Neural progenitor cell (in vitro differentiated cells): Measurements from ENCODE around the gene PIGC. TPM values are rescaled to one million over a fixed set of nuclear protein-coding genes. Genes with fewer than 3 reads are reported as not detected.
A peak's percentile ranks its signal among the peaks of the same experiment; 100 is the strongest.

Experiments
- DNase-seq: peaks from one replicate; pipeline ENCODE4 v3.0.0-alpha.2; 2016; ENCODE audit warnings: low spot score
- H2AFZ ChIP-seq: fragments of 200-600 bp; sonication (generic); replicated peaks from 2 replicates; pipeline ENCODE4 v1.6.1; 2016; ENCODE audit warnings: antibody characterized with exemption
- H3F3A ChIP-seq: fragments of 200-600 bp; sonication (generic); 2 replicates; pipeline ENCODE4 v1.6.1; 2016; ENCODE audit warnings: antibody characterized with exemption, low read depth
- H3K27ac ChIP-seq: fragments of 200-600 bp; sonication (generic); 2 replicates; pipeline ENCODE4 v1.5.1; 2016; ENCODE audit warnings: mild to moderate bottlenecking
- H3K27me3 ChIP-seq: fragments of 200-600 bp; sonication (generic); 2 replicates; pipeline ENCODE4 v1.6.1; 2016; ENCODE audit warnings: mild to moderate bottlenecking, moderate library complexity
- H3K36me3 ChIP-seq: fragments of 200-600 bp; sonication (generic); 2 replicates; pipeline ENCODE4 v1.5.1; 2016
- H3K4me1 ChIP-seq: fragments of 200-600 bp; sonication (generic); 2 replicates; pipeline ENCODE4 v1.6.1; 2016; ENCODE audit warnings: mixed run types
- H3K4me2 ChIP-seq: fragments of 200-600 bp; sonication (generic); 2 replicates; pipeline ENCODE4 v1.6.1; 2016
- H3K4me3 ChIP-seq: fragments of 200-600 bp; sonication (generic); 2 replicates; pipeline ENCODE4 v1.5.1; 2016
- H3K79me2 ChIP-seq: fragments of 200-600 bp; sonication (generic); 2 replicates; pipeline ENCODE4 v1.6.1; 2016; ENCODE audit warnings: low read depth
- H3K9ac ChIP-seq: fragments of 200-600 bp; sonication (generic); 2 replicates; pipeline ENCODE4 v1.6.1; 2016
- H3K9me3 ChIP-seq: fragments of 200-600 bp; sonication (generic); 2 replicates; pipeline ENCODE4 v1.5.1; 2016; ENCODE audit warnings: low read depth
- H4K20me1 ChIP-seq: fragments of 200-600 bp; sonication (generic); 2 replicates; pipeline ENCODE4 v1.6.1; 2016; ENCODE audit warnings: low read depth
- H3K27ac Mint-ChIP-seq: 3 replicates; pipeline ENCODE4 v1.8.0; 2021; ENCODE audit warnings: mixed read lengths
- H3K27me3 Mint-ChIP-seq: 2 replicates; pipeline ENCODE4 v1.8.0; 2022; ENCODE audit warnings: low read depth, mild to moderate bottlenecking, inconsistent platforms, moderate library complexity, mixed read lengths; ENCODE audit not compliant: insufficient read depth
- H3K36me3 Mint-ChIP-seq: 3 replicates; pipeline ENCODE4 v1.8.0; 2021; ENCODE audit warnings: mixed read lengths
- H3K4me1 Mint-ChIP-seq: 3 replicates; pipeline ENCODE4 v1.8.0; 2021; ENCODE audit warnings: mixed read lengths
- H3K4me3 Mint-ChIP-seq: 3 replicates; pipeline ENCODE4 v1.8.0; 2021; ENCODE audit warnings: mild to moderate bottlenecking, moderate library complexity, mixed read lengths
- H3K9me3 Mint-ChIP-seq: 3 replicates; pipeline ENCODE4 v1.8.0; 2020; ENCODE audit warnings: mixed read lengths
- EZH2 ChIP-seq: fragments of 200-600 bp; sonication (generic); IDR thresholded peaks from 2 replicates; pipeline ENCODE4 v1.6.1; 2017; ENCODE audit warnings: antibody characterized with exemption, mild to moderate bottlenecking, moderate library complexity
- EZH2phosphoT487 ChIP-seq: fragments of 200-600 bp; sonication (generic); IDR thresholded peaks from 2 replicates; pipeline ENCODE4 v1.6.1; 2017; ENCODE audit warnings: antibody characterized with exemption
- total RNA-seq: library from RNA; depleted of rRNA; stranded (reverse); fragments of >200 nt; gene quantifications from 2 replicates; pipeline ENCODE4 v1.2.3, GENCODE V29; 2015; ENCODE audit warnings: low replicate concordance
- TF ChIP-seq, protein P1 (sequence below): fragments of 200-600 bp; sonication (generic); IDR thresholded peaks from 2 replicates; pipeline ENCODE4 v1.5.1; 2017; ENCODE audit warnings: antibody characterized with exemption, mild to moderate bottlenecking

PIGC gene
- total RNA-seq, 1 donor from 2014 or later: 39.4 TPM

DNA sequence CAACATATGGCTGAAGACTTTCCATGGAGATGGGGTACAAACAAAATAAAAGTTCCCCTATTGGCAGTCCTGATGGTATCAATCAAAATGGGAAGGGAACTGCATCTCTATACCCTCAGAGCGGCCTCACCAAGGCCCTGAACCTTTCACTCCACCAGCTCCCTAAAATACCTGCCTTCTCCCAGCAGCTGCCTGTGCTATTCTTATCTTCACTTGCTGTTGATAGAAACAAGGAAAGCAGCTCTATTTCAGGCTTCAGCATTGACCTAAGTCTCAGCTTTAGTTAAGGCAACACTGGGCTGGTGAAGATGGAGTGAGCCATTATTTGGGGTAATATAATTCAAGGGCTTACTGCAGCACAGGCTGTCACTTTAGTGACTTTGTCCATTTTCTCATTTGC lies 21.7 kb upstream of the PIGC start:
- no peak overlapping the region for H3K27ac Mint-ChIP-seq
- no peak for DNase-seq

DNA sequence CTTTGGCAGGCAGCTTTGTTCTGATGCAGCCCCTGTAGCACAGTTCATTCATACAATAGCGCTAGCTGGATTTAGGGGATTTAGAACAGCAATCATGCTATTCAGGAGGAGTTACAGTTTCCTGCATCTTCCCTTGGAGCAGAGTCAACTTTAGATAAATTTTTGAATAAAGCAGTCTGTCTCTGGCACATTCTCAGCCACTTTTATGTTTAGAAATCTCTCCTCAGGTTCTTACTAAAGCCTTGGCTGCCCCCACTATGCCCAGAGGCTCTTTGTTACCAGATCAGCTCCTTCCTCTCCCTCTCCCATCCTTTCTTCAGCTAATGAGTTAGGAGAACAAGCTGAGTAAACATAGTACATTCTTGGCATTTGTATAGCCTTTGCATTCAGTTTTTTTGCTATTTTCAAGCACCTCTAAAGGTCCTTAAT lies 17.0 kb upstream of the PIGC start:
- H3K4me3 Mint-ChIP-seq: peak overlapping the region; percentile 24
- Histone ChIP-seq H3K4me2 (peak overlapping the region; percentile 68), H3K27ac (peak overlapping the region; percentile 89), H3K36me3 (no peaks in the 10 kb centered on the region), H3K9me3 (no peaks in the 10 kb centered on the region), H3K4me3 (peak overlapping the region; percentile 22), H3K4me1 (peaks cover 30% of the 10 kb centered on the region), H3K79me2 (no peaks in the 10 kb centered on the region), H2AFZ (peak overlapping the region; percentile 27), H3F3A (peaks cover 18% of the 10 kb centered on the region), H3K9ac (no peak overlapping the region), H4K20me1 (no peaks in the 10 kb centered on the region), H3K27me3 (no peaks in the 10 kb centered on the region)
- H3K9me3 Mint-ChIP-seq: peaks cover 2% of the 10 kb centered on the region
- peaks cover 4% of the 10 kb centered on the region for H3K27me3 Mint-ChIP-seq
- DNase-seq: peak; percentile 74
- peaks cover 26% of the 10 kb centered on the region for H3K4me1 Mint-ChIP-seq
- H3K36me3 Mint-ChIP-seq: no peaks in the 10 kb centered on the region
- TF ChIP-seq, protein P1, sequence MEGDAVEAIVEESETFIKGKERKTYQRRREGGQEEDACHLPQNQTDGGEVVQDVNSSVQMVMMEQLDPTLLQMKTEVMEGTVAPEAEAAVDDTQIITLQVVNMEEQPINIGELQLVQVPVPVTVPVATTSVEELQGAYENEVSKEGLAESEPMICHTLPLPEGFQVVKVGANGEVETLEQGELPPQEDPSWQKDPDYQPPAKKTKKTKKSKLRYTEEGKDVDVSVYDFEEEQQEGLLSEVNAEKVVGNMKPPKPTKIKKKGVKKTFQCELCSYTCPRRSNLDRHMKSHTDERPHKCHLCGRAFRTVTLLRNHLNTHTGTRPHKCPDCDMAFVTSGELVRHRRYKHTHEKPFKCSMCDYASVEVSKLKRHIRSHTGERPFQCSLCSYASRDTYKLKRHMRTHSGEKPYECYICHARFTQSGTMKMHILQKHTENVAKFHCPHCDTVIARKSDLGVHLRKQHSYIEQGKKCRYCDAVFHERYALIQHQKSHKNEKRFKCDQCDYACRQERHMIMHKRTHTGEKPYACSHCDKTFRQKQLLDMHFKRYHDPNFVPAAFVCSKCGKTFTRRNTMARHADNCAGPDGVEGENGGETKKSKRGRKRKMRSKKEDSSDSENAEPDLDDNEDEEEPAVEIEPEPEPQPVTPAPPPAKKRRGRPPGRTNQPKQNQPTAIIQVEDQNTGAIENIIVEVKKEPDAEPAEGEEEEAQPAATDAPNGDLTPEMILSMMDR: no peak
- TF ChIP-seq EZH2 (no peak), EZH2phosphoT487 (no peak)
- peak overlapping the region; percentile 95 for H3K27ac Mint-ChIP-seq

More for the DNA sequence above, 21.7 kb upstream of the PIGC start:
- no peak overlapping the region for H3K9ac ChIP-seq
- H3K4me2 ChIP-seq: no peak overlapping the region
- no peak for TF ChIP-seq EZH2phosphoT487
- TF ChIP-seq EZH2: no peak
- TF ChIP-seq, protein P1: no peak
- no peaks in the 10 kb centered on the region for H3K36me3 Mint-ChIP-seq
- H3K4me1 Mint-ChIP-seq: peaks cover 11% of the 10 kb centered on the region
- no peaks in the 10 kb centered on the region for H3K9me3 Mint-ChIP-seq
- H3K36me3 ChIP-seq: no peaks in the 10 kb centered on the region
- H3K4me1 ChIP-seq: peaks cover 19% of the 10 kb centered on the region
- no peaks in the 10 kb centered on the region for H3K79me2 ChIP-seq
- no peaks in the 10 kb centered on the region for H3K27me3 ChIP-seq
- no peak overlapping the region for H3K4me3 Mint-ChIP-seq
- H3K27me3 Mint-ChIP-seq: peaks cover 4% of the 10 kb centered on the region
- no peak overlapping the region for H2AFZ ChIP-seq
- no peak overlapping the region for H3K4me3 ChIP-seq
- H3F3A ChIP-seq: peaks cover 11% of the 10 kb centered on the region
- H3K9me3 ChIP-seq: no peaks in the 10 kb centered on the region
- H3K27ac ChIP-seq: no peak overlapping the region
- H4K20me1 ChIP-seq: no peaks in the 10 kb centered on the region

DNA sequence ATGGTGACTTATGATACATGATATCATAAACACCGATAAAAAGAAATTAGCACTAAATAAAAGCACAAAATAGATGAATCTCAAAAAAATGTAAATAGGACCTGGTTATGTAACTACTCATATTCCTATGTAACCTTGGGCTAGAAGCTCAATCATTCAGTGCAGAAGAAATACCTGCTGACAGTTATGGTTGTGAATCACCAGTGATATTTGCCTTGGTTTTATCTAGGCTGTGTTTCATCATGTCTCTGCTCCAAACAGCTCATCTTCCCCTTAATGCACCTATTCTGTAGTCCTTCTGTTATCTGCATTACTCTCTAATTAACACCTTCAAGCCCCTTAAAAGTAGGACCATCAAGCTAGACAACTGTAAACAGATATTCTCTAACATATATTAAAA lies 16.3 kb upstream of the PIGC start:
- Histone ChIP-seq H3K9ac (no peak overlapping the region), H2AFZ (no peak overlapping the region), H3K4me2 (peak overlapping the region; percentile 68), H4K20me1 (no peaks in the 10 kb centered on the region), H3K27ac (peak overlapping the region; percentile 89), H3K36me3 (no peaks in the 10 kb centered on the region), H3K9me3 (no peaks in the 10 kb centered on the region), H3F3A (peaks cover 18% of the 10 kb centered on the region), H3K79me2 (no peaks in the 10 kb centered on the region), H3K27me3 (no peaks in the 10 kb centered on the region), H3K4me3 (peak overlapping the region; percentile 22), H3K4me1 (peaks cover 30% of the 10 kb centered on the region)
- TF ChIP-seq EZH2phosphoT487 (no peak), EZH2 (no peak)
- TF ChIP-seq, protein P1: no peak
- Mint-ChIP-seq H3K27ac (no peak overlapping the region), H3K36me3 (no peaks in the 10 kb centered on the region), H3K9me3 (peaks cover 2% of the 10 kb centered on the region), H3K4me1 (peaks cover 26% of the 10 kb centered on the region), H3K4me3 (no peak overlapping the region), H3K27me3 (peaks cover under 1% of the 10 kb centered on the region)
- no peak for DNase-seq
